Osteoblast (primary cell): Measurements from ENCODE around the gene EZH2. TPM values are rescaled to one million over a fixed set of nuclear protein-coding genes. Genes with fewer than 3 reads are reported as not detected.

Source experiments
- DNase-seq: peaks from one replicate; pipeline ENCODE4 v3.0.0; 2011; ENCODE audit warnings: low spot score, mixed read lengths; ENCODE audit not compliant: insufficient read length; ENCODE audit errors: missing footprints
- H2AFZ ChIP-seq: 2 replicates; pipeline ENCODE4 v1.6.0; 2011; ENCODE audit warnings: mild to moderate bottlenecking, low read length
- H3K27ac ChIP-seq: 2 replicates; pipeline ENCODE4 v1.5.1; 2011; ENCODE audit warnings: mild to moderate bottlenecking, low read depth, low read length, moderate library complexity
- H3K27me3 ChIP-seq: 2 replicates; pipeline ENCODE4 v1.6.0; 2012; ENCODE audit warnings: mild to moderate bottlenecking, control low read depth, inconsistent platforms, low read length, moderate library complexity; ENCODE audit not compliant: insufficient read depth
- H3K36me3 ChIP-seq: 2 replicates; pipeline ENCODE4 v1.5.1; 2011; ENCODE audit warnings: mild to moderate bottlenecking, low read length, control low read depth, moderate library complexity; ENCODE audit not compliant: insufficient read depth
- H3K4me1 ChIP-seq: 2 replicates; pipeline ENCODE4 v1.5.1; 2011; ENCODE audit warnings: mild to moderate bottlenecking, low read length, control low read depth, moderate library complexity; ENCODE audit not compliant: insufficient read depth
- H3K4me2 ChIP-seq: 2 replicates; pipeline ENCODE4 v1.6.0; 2011; ENCODE audit warnings: mild to moderate bottlenecking, low read length; ENCODE audit not compliant: insufficient read depth
- H3K4me3 ChIP-seq: fragments of 200-600 bp; sonication (generic); 3 replicates; pipeline ENCODE4 v1.5.1; 2012; ENCODE audit warnings: mild to moderate bottlenecking, low read length, inconsistent platforms; ENCODE audit not compliant: insufficient read depth
- H3K79me2 ChIP-seq: 2 replicates; pipeline ENCODE4 v1.6.0; 2012; ENCODE audit warnings: mild to moderate bottlenecking, low read length, control low read depth, inconsistent platforms; ENCODE audit not compliant: insufficient read depth
- H3K9me3 ChIP-seq: 2 replicates; pipeline ENCODE4 v1.5.1; 2011; ENCODE audit warnings: low read depth, low read length, control low read depth
- H4K20me1 ChIP-seq: 2 replicates; pipeline ENCODE4 v1.6.0; 2012; ENCODE audit warnings: mild to moderate bottlenecking, low read length, control low read depth; ENCODE audit not compliant: insufficient read depth
- total RNA-seq: library from RNA; depleted of rRNA; stranded (reverse); fragments of >200 nt; gene quantifications from 2 replicates; pipeline ENCODE4 v1.2.3, GENCODE V29; 2012
- TF ChIP-seq, protein P1 (sequence below): IDR thresholded peaks from 2 replicates; pipeline ENCODE4 v1.5.1; 2011; ENCODE audit warnings: mild to moderate bottlenecking, low read depth, low read length, moderate library complexity; ENCODE audit errors: extremely low read depth

The EZH2 gene
- total RNA-seq, 1 donor, result 7.6 TPM

DNA sequence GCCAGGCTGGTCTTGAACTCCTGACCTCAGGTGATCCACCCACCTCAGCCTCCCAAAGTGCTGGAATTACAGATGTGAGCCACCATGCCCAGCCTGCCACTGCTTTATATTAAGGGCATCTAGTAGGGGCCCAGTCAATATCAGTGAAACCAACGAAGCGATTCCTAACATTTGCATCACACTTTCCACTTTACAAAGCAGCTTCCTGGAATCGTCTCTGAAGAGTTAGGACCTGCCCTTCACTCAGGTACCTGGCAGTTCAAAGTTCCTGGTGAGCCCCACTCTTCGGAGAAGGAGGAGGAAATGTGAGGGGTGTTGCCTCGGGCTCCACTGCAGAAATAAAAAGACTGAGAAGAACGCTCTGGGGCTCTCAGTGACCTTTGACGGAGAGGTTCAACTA lies 31.1 kb upstream of the EZH2 start:
- H3K9me3 ChIP-seq, result no peaks in the 10 kb centered on the region
- H3K4me2 ChIP-seq, result no peak overlapping the region
- peaks cover 38% of the 10 kb centered on the region for H3K27me3 ChIP-seq
- H3K27ac ChIP-seq, result no peak overlapping the region
- H2AFZ ChIP-seq, result no peak overlapping the region
- no peak overlapping the region for H3K4me3 ChIP-seq
- TF ChIP-seq, protein P1, sequence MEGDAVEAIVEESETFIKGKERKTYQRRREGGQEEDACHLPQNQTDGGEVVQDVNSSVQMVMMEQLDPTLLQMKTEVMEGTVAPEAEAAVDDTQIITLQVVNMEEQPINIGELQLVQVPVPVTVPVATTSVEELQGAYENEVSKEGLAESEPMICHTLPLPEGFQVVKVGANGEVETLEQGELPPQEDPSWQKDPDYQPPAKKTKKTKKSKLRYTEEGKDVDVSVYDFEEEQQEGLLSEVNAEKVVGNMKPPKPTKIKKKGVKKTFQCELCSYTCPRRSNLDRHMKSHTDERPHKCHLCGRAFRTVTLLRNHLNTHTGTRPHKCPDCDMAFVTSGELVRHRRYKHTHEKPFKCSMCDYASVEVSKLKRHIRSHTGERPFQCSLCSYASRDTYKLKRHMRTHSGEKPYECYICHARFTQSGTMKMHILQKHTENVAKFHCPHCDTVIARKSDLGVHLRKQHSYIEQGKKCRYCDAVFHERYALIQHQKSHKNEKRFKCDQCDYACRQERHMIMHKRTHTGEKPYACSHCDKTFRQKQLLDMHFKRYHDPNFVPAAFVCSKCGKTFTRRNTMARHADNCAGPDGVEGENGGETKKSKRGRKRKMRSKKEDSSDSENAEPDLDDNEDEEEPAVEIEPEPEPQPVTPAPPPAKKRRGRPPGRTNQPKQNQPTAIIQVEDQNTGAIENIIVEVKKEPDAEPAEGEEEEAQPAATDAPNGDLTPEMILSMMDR, result no peak
- peaks cover 8% of the 10 kb centered on the region for H4K20me1 ChIP-seq
- no peaks in the 10 kb centered on the region for H3K79me2 ChIP-seq
- peaks cover 30% of the 10 kb centered on the region for H3K4me1 ChIP-seq
- no peaks in the 10 kb centered on the region for H3K36me3 ChIP-seq
- no peak for DNase-seq

DNA sequence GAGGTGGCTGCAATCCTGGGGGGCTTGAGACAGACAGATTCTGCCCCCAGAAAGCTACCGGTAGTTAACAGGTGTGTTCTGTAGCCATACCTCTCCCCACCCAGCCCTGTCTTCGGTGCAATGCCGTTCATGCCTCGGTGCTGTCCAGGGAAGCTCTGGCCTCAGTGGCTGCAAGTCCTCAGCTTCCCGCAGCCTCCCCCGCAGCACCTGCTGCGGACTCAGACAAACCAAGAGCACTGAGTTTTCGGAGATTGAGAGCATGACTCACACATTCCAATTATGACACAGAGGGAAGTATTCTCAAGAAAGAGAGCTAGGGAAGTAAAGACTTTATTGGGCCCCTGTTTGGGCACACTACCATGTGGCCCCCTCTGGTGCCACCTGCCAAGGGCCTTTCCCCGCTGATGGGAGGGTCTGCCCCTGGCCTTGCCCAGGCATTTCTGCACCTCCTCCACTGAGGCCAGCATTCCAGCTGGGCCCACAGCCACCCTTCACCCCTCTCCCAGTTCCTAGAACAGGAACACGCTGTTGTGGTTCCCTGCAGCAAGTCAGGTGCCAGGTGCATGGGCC lies 30.2 kb upstream of the EZH2 start:
- H3K27ac ChIP-seq, result no peak overlapping the region
- H3K79me2 ChIP-seq, result no peaks in the 10 kb centered on the region
- H3K4me2 ChIP-seq, result no peak overlapping the region
- no peaks in the 10 kb centered on the region for H3K9me3 ChIP-seq
- TF ChIP-seq, protein P1, result no peak
- H4K20me1 ChIP-seq, result peaks cover 8% of the 10 kb centered on the region
- no peak for DNase-seq
- peaks cover 46% of the 10 kb centered on the region for H3K27me3 ChIP-seq
- no peak overlapping the region for H2AFZ ChIP-seq
- peaks cover 30% of the 10 kb centered on the region for H3K4me1 ChIP-seq
- no peak overlapping the region for H3K4me3 ChIP-seq
- no peaks in the 10 kb centered on the region for H3K36me3 ChIP-seq

DNA sequence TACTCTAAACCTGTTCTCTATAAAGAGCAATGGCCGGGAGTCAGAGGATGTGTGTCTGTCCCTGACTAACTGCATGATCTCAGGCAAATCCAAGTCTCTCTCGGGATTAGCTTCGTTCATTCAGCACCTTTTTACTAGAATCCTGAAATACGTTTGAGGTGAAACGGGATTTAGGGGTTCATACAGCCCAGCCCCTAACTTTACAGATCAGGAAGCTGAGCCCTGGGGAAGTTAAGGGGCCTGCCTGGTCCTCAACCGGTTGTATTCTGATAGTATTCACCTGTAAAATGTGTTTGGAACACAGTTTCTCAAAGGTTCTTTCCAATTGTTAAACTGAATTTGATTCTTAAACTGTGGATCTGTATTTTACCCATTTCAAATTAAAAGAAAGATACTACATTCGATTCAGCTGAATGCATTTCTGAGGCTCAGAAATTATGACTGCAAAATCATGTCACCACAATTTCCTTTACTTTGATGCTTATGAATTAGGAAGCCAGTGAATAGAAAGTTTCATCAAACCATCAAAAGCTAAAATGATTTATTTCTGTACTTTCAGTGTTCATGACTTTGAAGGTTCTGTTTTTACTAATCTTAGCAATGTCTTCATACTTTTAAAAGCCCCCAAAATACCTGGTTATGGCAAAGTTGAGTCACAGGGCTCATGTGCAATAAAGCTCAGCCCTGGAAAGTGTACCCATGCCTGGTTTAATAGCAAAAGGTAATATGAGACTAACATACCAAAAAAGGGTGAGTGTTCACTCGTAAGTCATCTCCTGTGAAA lies 28.9 kb upstream of the EZH2 start:
- peaks cover 54% of the 10 kb centered on the region for H3K27me3 ChIP-seq

DNA sequence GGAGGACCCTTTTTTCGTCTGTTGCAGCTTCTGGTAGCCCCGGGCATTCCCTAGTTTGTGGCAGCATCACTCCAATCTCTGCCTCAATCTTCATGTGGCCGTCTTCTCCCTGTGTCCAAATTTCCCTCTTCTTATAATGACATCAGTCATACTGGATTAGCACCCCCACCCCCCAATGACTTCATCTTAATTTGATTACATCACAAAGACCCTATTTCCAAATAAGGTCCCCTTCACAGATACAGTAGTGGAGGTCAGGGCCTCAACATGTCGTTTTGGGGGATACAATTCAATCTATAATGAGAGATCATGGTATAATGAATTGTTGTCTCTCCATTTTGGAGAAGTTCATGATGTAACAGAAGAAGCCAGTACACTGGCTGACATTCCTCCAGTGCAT lies 28.1 kb upstream of the EZH2 start:
- H3K79me2 ChIP-seq, result no peaks in the 10 kb centered on the region
- peaks cover 30% of the 10 kb centered on the region for H3K4me1 ChIP-seq
- H3K27ac ChIP-seq, result no peak overlapping the region
- DNase-seq, result no peak
- no peak overlapping the region for H2AFZ ChIP-seq
- TF ChIP-seq, protein P1, result no peak
- no peaks in the 10 kb centered on the region for H3K36me3 ChIP-seq
- H3K4me2 ChIP-seq, result no peak overlapping the region
- no peak overlapping the region for H3K4me3 ChIP-seq
- H4K20me1 ChIP-seq, result peaks cover 8% of the 10 kb centered on the region
- H3K27me3 ChIP-seq, result peaks cover 60% of the 10 kb centered on the region
- no peaks in the 10 kb centered on the region for H3K9me3 ChIP-seq

More for the DNA sequence above, 28.9 kb upstream of the EZH2 start:
- Histone ChIP-seq H2AFZ (no peak overlapping the region), H4K20me1 (peaks cover 8% of the 10 kb centered on the region), H3K4me1 (peaks cover 30% of the 10 kb centered on the region), H3K27ac (no peak overlapping the region), H3K79me2 (no peaks in the 10 kb centered on the region), H3K36me3 (no peaks in the 10 kb centered on the region), H3K9me3 (no peaks in the 10 kb centered on the region), H3K4me2 (no peak overlapping the region), H3K4me3 (no peak overlapping the region)
- TF ChIP-seq, protein P1, result no peak
- DNase-seq, result no peak
